Vagina (tissue), 2 donors: ENCODE results near the gene APOA4.

ENCODE experiments used
- CTCF ChIP-seq, 3 experiments: fragments of 450-650 bp in 2 of 3; fragments of 200-600 bp in 1 of 3; sonication (generic) in 1 of 3; IDR thresholded peaks; one replicate each; pipeline ENCODE4 v1.5.1; 2017 to 2019; ENCODE audit warnings: antibody characterized with exemption in 3 of 3, mild to moderate bottlenecking in 2 of 3, moderate library complexity in 2 of 3
- POLR2A ChIP-seq, 2 donors: fragments of 450-650 bp; IDR thresholded peaks; one replicate each; pipeline ENCODE4 v1.6.1; 2017; ENCODE audit warnings: antibody characterized with exemption in 2 of 2, mild to moderate bottlenecking in 2 of 2, moderate library complexity in 2 of 2
- POLR2AphosphoS5 ChIP-seq, 2 donors: sonication (generic); formaldehyde crosslinking; IDR thresholded peaks; one replicate each; pipeline ENCODE4 v1.9.0; 2017; ENCODE audit warnings: antibody characterized with exemption in 2 of 2, mild to moderate bottlenecking in 2 of 2, low read depth in 1 of 2; ENCODE audit not compliant: insufficient read depth in 1 of 2

GRCh38 chr11:116775975-116776374 is 47.1 kb downstream of the APOA4 start:
- TF ChIP-seq CTCF (IDR thresholded peaks at IDR 0.05) (no peak), POLR2AphosphoS5 (IDR thresholded peaks at IDR 0.05; ENCODE audit: insufficient read depth in 1 of 2, low read depth in 1 of 2) (no peak), POLR2A (IDR thresholded peaks at IDR 0.05) (no peak)
